Measurements from ENCODE around the gene SORT1.

SORT1 gene

GRCh38 chr1:109371341-109371739 is 26.4 kb downstream of the SORT1 start:
- no peak for TF ChIP-seq CSDC2 (CRISPR knock-in tag; IDR thresholded peaks at IDR 0.05)
- TF ChIP-seq ZC3H10 (CRISPR knock-in tag; IDR thresholded peaks at IDR 0.05) = no peak
- TF ChIP-seq ZNF8 (CRISPR knock-in tag; IDR thresholded peaks at IDR 0.05) = no peak
- no peak for TF ChIP-seq ISL1 (CRISPR knock-in tag; IDR thresholded peaks at IDR 0.05)
- TF ChIP-seq TCF4 (CRISPR knock-in tag; IDR thresholded peaks at IDR 0.05; ENCODE audit: borderline replicate concordance) = no peak
- no peak for TF ChIP-seq ZNF70 (CRISPR knock-in tag; IDR thresholded peaks at IDR 0.05)
- TF ChIP-seq CSRNP3 (CRISPR knock-in tag; IDR thresholded peaks at IDR 0.05) = no peak
- no peak for TF ChIP-seq GLIS3 (CRISPR knock-in tag; IDR thresholded peaks at IDR 0.05)
- no peak for TF ChIP-seq TOX (CRISPR knock-in tag; IDR thresholded peaks at IDR 0.05; ENCODE audit: borderline replicate concordance)
- no peak for TF ChIP-seq RARB (CRISPR knock-in tag; IDR thresholded peaks at IDR 0.05)
- TF ChIP-seq POU6F1 (CRISPR knock-in tag; IDR thresholded peaks at IDR 0.05; ENCODE audit: borderline replicate concordance, low read depth) = no peak
- TF ChIP-seq ZFP3 (CRISPR knock-in tag; IDR thresholded peaks at IDR 0.05) = no peak
- no peak for TF ChIP-seq TSHZ2 (CRISPR knock-in tag; IDR thresholded peaks at IDR 0.05)
- no peak for TF ChIP-seq CREB5 (CRISPR knock-in tag; IDR thresholded peaks at IDR 0.05; ENCODE audit: low read depth)
- TF ChIP-seq BACH2 (CRISPR knock-in tag; IDR thresholded peaks at IDR 0.05; ENCODE audit: borderline replicate concordance) = no peak
- no peak for TF ChIP-seq ZFP30 (CRISPR knock-in tag; IDR thresholded peaks at IDR 0.05)
- no peak for TF ChIP-seq PPARA (CRISPR knock-in tag; IDR thresholded peaks at IDR 0.05; ENCODE audit: borderline replicate concordance)
- peak; percentile 45 for ATAC-seq

GRCh38 chr1:109370712-109371340 is 26.9 kb downstream of the SORT1 start:
- ATAC-seq = peak; percentile 90
- TF ChIP-seq SNAI2 (CRISPR knock-in tag; IDR thresholded peaks at IDR 0.05) (no peak), POU6F1 (CRISPR knock-in tag; IDR thresholded peaks at IDR 0.05; ENCODE audit: borderline replicate concordance, low read depth) (no peak)

GRCh38 chr1:109369167-109369746 is 28.5 kb downstream of the SORT1 start:
- no peak for TF ChIP-seq PPARA (CRISPR knock-in tag; IDR thresholded peaks at IDR 0.05; ENCODE audit: borderline replicate concordance)
- no peak for TF ChIP-seq ZC3H10 (CRISPR knock-in tag; IDR thresholded peaks at IDR 0.05)
- no peak for TF ChIP-seq TCF4 (CRISPR knock-in tag; IDR thresholded peaks at IDR 0.05; ENCODE audit: borderline replicate concordance)
- no peak for TF ChIP-seq CREB5 (CRISPR knock-in tag; IDR thresholded peaks at IDR 0.05; ENCODE audit: low read depth)
- TF ChIP-seq RARB (CRISPR knock-in tag; IDR thresholded peaks at IDR 0.05) = no peak
- TF ChIP-seq ISL1 (CRISPR knock-in tag; IDR thresholded peaks at IDR 0.05) = no peak
- TF ChIP-seq ESRRG (CRISPR knock-in tag; IDR thresholded peaks at IDR 0.05) = no peak
- TF ChIP-seq ARNTL (CRISPR knock-in tag; IDR thresholded peaks at IDR 0.05; ENCODE audit: borderline replicate concordance, low read depth) = no peak
- TF ChIP-seq ZFP3 (CRISPR knock-in tag; IDR thresholded peaks at IDR 0.05) = no peak
- TF ChIP-seq OSR1 (CRISPR knock-in tag; IDR thresholded peaks at IDR 0.05) = no peak
- peak; percentile 29; the same call in 1 of the 3 replicates for ATAC-seq

Measured in SK-N-SH treated with all-trans-retinoic acid at 6 μM for 48 hours (cell line).